Right lobe of liver (tissue), 6 donors: Measurements from ENCODE around the gene ARRDC4. TPM values are rescaled to one million over a fixed set of nuclear protein-coding genes. Genes with fewer than 3 reads are reported as not detected.

Experiments
- ATAC-seq, 4 donors: fragments of 200-7000 bp; cut with Tn5 transposase; one replicate each; pipeline ENCODE4 v1.9.1; 2020; ENCODE audit warnings: mild to moderate bottlenecking in 4 of 4, moderate library complexity in 4 of 4
- DNase-seq, 3 donors: peaks; one replicate each; pipeline ENCODE4 v3.0.0-alpha.2; 2020
- H3K27ac ChIP-seq, 3 donors: fragments of 200-600 bp; one replicate each; pipeline ENCODE4 v1.8.0; 2022
- H3K27me3 ChIP-seq, 2 donors: fragments of 200-600 bp; one replicate each; pipeline ENCODE4 v1.8.0; 2022
- H3K36me3 ChIP-seq, 4 donors: fragments of 200-600 bp; sonication (generic) in 1 of 4; one replicate each; pipeline versions ENCODE4 v1.5.1 to v1.8.0; 2017 to 2022; ENCODE audit warnings: control low read depth in 1 of 4
- H3K4me1 ChIP-seq, 4 donors: fragments of 200-600 bp; sonication (generic) in 1 of 4; one replicate each; pipeline versions ENCODE4 v1.5.1 to v1.8.0; 2017 to 2022; ENCODE audit warnings: control low read depth in 1 of 4
- H3K4me3 ChIP-seq, 3 donors: fragments of 200-600 bp; one replicate each; pipeline ENCODE4 v1.8.0; 2022
- H3K9me3 ChIP-seq, 4 donors: fragments of 200-600 bp; sonication (generic) in 1 of 4; one replicate each; pipeline versions ENCODE4 v1.5.1 to v1.8.0; 2017 to 2022; ENCODE audit warnings: control low read depth in 1 of 4
- CTCF ChIP-seq, 4 donors: fragments of 200-600 bp in 3 of 4; fragments of 450-650 bp in 1 of 4; IDR thresholded peaks; one replicate each; pipeline versions ENCODE4 v1.5.1 to v1.8.0; 2016 to 2022; ENCODE audit warnings: antibody characterized with exemption in 4 of 4, mild to moderate bottlenecking in 2 of 4
- POLR2A ChIP-seq: fragments of 450-650 bp; IDR thresholded peaks from one replicate; pipeline ENCODE4 v1.6.1; 2017; ENCODE audit warnings: antibody characterized with exemption, mild to moderate bottlenecking
- WGBS: methylation state at CpG from one replicate; pipeline ENCODE4 v1.1.6; 2018; ENCODE audit warnings: low coverage, low lambda C conversion rate; ENCODE audit not compliant: insufficient coverage; ENCODE audit errors: missing lambda C conversion rate; 5-methylcytosine and 5-hydroxymethylcytosine counted together
- intact Hi-C, 2 donors: fragments of 100-400 bp; cut with DNase I; formaldehyde crosslinking; loops; one replicate each; pipeline versions ENCODE4 v1.11.2 to v1.14.1; 2022
- total RNA-seq, 6 experiments: library from RNA; depleted of rRNA in 2 of 6; stranded (reverse); fragments of >200 nt in 2 of 6; fragmentation: NEBNext Ultra II Directional in 3 of 6; extraction: Animal tissue kit (Norgen Biotek cat#: 25700) in 3 of 6; gene quantifications; one replicate each; pipeline versions ENCODE4 v1.1.0 to v1.2.4, GENCODE V29; 2016 to 2023
- donor health status: DM: no; HTN: yes; CAD: no.
- donor health status: DM: no; HTN: no; CAD: no.
- donor health status: DM: no; HTN: no; CAD: no.
- donor health status: DM: no; HTN: yes; CAD: no.
- donor health status: DM: no; HTN: yes; CAD: no.

Gene ARRDC4
- total RNA-seq, 6 experiments from 2014 or later: 5.0 to 17.4 (median 12.7) TPM

- TF ChIP-seq CTCF (IDR thresholded peaks at IDR 0.05) (no peak), POLR2A (no peak)
- peaks cover 0 to 13% (median 3%) of the 10 kb centered on the region in 4 donors for H3K4me1 ChIP-seq
- ATAC-seq: peak; percentile 3 to 17 (median 8)
- 7% methylated on average over 12 of the region's 48 CpGs for WGBS
- no peaks in the 10 kb centered on the region for H3K9me3 ChIP-seq
- peak; percentile 65 to 72 (median 70) for DNase-seq
- intact Hi-C loops: no loop called here
- H3K27me3 ChIP-seq: no peaks in the 10 kb centered on the region
- peak overlapping the region; percentile 86 to 91 (median 89) for H3K27ac ChIP-seq
- H3K36me3 ChIP-seq: peaks cover 0 to 3% (median 0%) of the 10 kb centered on the region in 4 donors
- peak overlapping the region; percentile 80 to 91 (median 88) for H3K4me3 ChIP-seq
Measured at GRCh38 chr15:97961067-97961954, 808 bp downstream of the ARRDC4 start.

GRCh38 chr15:97962263-97962662 is 1.8 kb downstream of the ARRDC4 start:
- Histone ChIP-seq H3K4me3 (peak overlapping the region in 2 of 3 donors; percentile 80 to 88), H3K36me3 (peaks cover 0 to 11% (median 3%) of the 10 kb centered on the region in 4 donors), H3K27ac (no peak overlapping the region), H3K4me1 (peaks cover 0 to 13% (median 3%) of the 10 kb centered on the region in 4 donors), H3K9me3 (no peaks in the 10 kb centered on the region), H3K27me3 (no peaks in the 10 kb centered on the region)
- intact Hi-C loops: no loop called here
- no peak for TF ChIP-seq POLR2A
- TF ChIP-seq CTCF (IDR thresholded peaks at IDR 0.05): no peak
- 26% methylated on average over 2 of the region's 2 CpGs for WGBS
- peak in 1 of 4 donors; percentile 5 for ATAC-seq
- DNase-seq: no peak

- no peak for TF ChIP-seq POLR2A
- no peak for TF ChIP-seq CTCF (IDR thresholded peaks at IDR 0.05)
- Histone ChIP-seq H3K4me1 (peaks cover 0 to 13% (median 3%) of the 10 kb centered on the region in 4 donors), H3K4me3 (no peak overlapping the region), H3K9me3 (no peaks in the 10 kb centered on the region), H3K27me3 (no peaks in the 10 kb centered on the region), H3K36me3 (peaks cover 0 to 16% (median 3%) of the 10 kb centered on the region in 4 donors), H3K27ac (no peak overlapping the region)
- 37% methylated on average over 3 of the region's 4 CpGs for WGBS
- DNase-seq: no peak
- intact Hi-C loops: no loop called here
- ATAC-seq: no peak
Measured at GRCh38 chr15:97963779-97964178, 3.3 kb downstream of the ARRDC4 start.

GRCh38 chr15:97966246-97966645 is 5.7 kb downstream of the ARRDC4 start:
- intact Hi-C loops: no loop called here
- Histone ChIP-seq H3K36me3 (peaks cover 0 to 41% (median 17%) of the 10 kb centered on the region in 4 donors), H3K4me3 (no peak overlapping the region), H3K9me3 (no peaks in the 10 kb centered on the region), H3K27me3 (no peaks in the 10 kb centered on the region), H3K27ac (no peak overlapping the region), H3K4me1 (peaks cover 0 to 13% (median 3%) of the 10 kb centered on the region in 4 donors)
- no peak for TF ChIP-seq POLR2A
- no peak for TF ChIP-seq CTCF (IDR thresholded peaks at IDR 0.05)
- DNase-seq (no peak), ATAC-seq (no peak)
- WGBS: 47% methylated on average over 2 of the region's 2 CpGs
